Right lobe of liver (tissue), 4 donors: ENCODE results near the gene FREM3.

ENCODE experiments used
- CTCF ChIP-seq, 4 donors: fragments of 200-600 bp in 3 of 4; fragments of 450-650 bp in 1 of 4; IDR thresholded peaks; one replicate each; pipeline versions ENCODE4 v1.5.1 to v1.8.0; 2016 to 2022; ENCODE audit warnings: antibody characterized with exemption in 4 of 4, mild to moderate bottlenecking in 2 of 4
- POLR2A ChIP-seq: fragments of 450-650 bp; IDR thresholded peaks from one replicate; pipeline ENCODE4 v1.6.1; 2017; ENCODE audit warnings: antibody characterized with exemption, mild to moderate bottlenecking
- donor health status: DM: no; HTN: no; CAD: no.
- donor health status: DM: no; HTN: no; CAD: no.
- donor health status: DM: no; HTN: yes; CAD: no.

- TF ChIP-seq CTCF (IDR thresholded peaks at IDR 0.05) = no peak
- no peak for TF ChIP-seq POLR2A
Observed at GRCh38 chr4:143597276-143597675, 103.2 kb downstream of the FREM3 start.
